OCI-LY1 (cell line): ENCODE data around the gene SKA2.

Experiments
- H2AFZ ChIP-seq: fragments of 200-600 bp; sonication (generic), shearing (Covaris generic); 2 replicates; pipeline ENCODE4 v1.6.0; 2014; ENCODE audit warnings: antibody characterized with exemption, mild to moderate bottlenecking, low read length
- H3F3A ChIP-seq: fragments of 200-600 bp; sonication (generic), shearing (Covaris generic); 2 replicates; pipeline ENCODE4 v1.6.0; 2014; ENCODE audit warnings: mild to moderate bottlenecking, antibody characterized with exemption, low read length, moderate library complexity; ENCODE audit not compliant: insufficient read depth
- H3K27ac ChIP-seq: fragments of 200-600 bp; sonication (generic); 2 replicates; pipeline ENCODE4 v1.5.1; 2014; ENCODE audit warnings: low read length, mixed run types, mild to moderate bottlenecking, low read depth; ENCODE audit not compliant: poor library complexity, severe bottlenecking
- H3K27me3 ChIP-seq: fragments of 200-600 bp; sonication (generic); 2 replicates; pipeline ENCODE4 v1.6.0; 2014; ENCODE audit warnings: antibody characterized with exemption, mild to moderate bottlenecking, low read length, moderate library complexity; ENCODE audit not compliant: insufficient read depth
- H3K36me3 ChIP-seq: fragments of 200-600 bp; sonication (generic); 2 replicates; pipeline ENCODE4 v1.6.1; 2014; ENCODE audit warnings: mild to moderate bottlenecking, antibody characterized with exemption, low read length, moderate library complexity, mixed read lengths; ENCODE audit not compliant: insufficient read depth
- H3K4me1 ChIP-seq: fragments of 200-600 bp; sonication (generic); 2 replicates; pipeline ENCODE4 v1.5.1; 2014; ENCODE audit warnings: mild to moderate bottlenecking, low read length, moderate library complexity; ENCODE audit not compliant: insufficient read depth, severe bottlenecking
- H3K4me2 ChIP-seq: fragments of 200-600 bp; sonication (generic), shearing (Covaris generic); 2 replicates; pipeline ENCODE4 v1.6.1; 2014; ENCODE audit warnings: low read length
- H3K4me3 ChIP-seq: fragments of 200-600 bp; sonication (generic); 2 replicates; pipeline ENCODE4 v1.5.1; 2014; ENCODE audit warnings: low read length, low read depth, mild to moderate bottlenecking, mixed read lengths; ENCODE audit not compliant: poor library complexity, severe bottlenecking
- H3K79me2 ChIP-seq: fragments of 200-600 bp; shearing (Covaris generic); 2 replicates; pipeline ENCODE4 v1.6.1; 2016; ENCODE audit warnings: mixed run types, low read length, mixed read lengths; ENCODE audit not compliant: insufficient read depth
- H3K9ac ChIP-seq: fragments of 200-600 bp; sonication (generic), shearing (Covaris generic); 2 replicates; pipeline ENCODE4 v1.6.1; 2014; ENCODE audit warnings: mild to moderate bottlenecking, low read length, mixed read lengths
- H3K9me2 ChIP-seq: fragments of 200-600 bp; sonication (generic), shearing (Covaris generic); 2 replicates; pipeline ENCODE4 v1.6.1; 2014; ENCODE audit warnings: low read depth, mild to moderate bottlenecking, low read length, mixed read lengths
- H3K9me3 ChIP-seq: fragments of 200-600 bp; shearing (Covaris generic); 2 replicates; pipeline ENCODE4 v1.6.1; 2014; ENCODE audit warnings: low read length, mixed read lengths
- H4K20me1 ChIP-seq: fragments of 200-600 bp; sonication (generic), shearing (Covaris generic); 2 replicates; pipeline ENCODE4 v1.6.0; 2016; ENCODE audit warnings: mild to moderate bottlenecking, low read length; ENCODE audit not compliant: insufficient read depth
- EZH2 ChIP-seq: fragments of 200-600 bp; sonication (generic), shearing (Covaris generic); IDR thresholded peaks from 2 replicates; pipeline ENCODE4 v1.8.0; 2017; ENCODE audit warnings: borderline replicate concordance, mixed run types, mild to moderate bottlenecking, antibody characterized with exemption, low read length, moderate library complexity, mixed read lengths
- TF ChIP-seq, protein P1 (sequence below): fragments of 200-600 bp; sonication (generic), shearing (Covaris generic); IDR thresholded peaks from 2 replicates; pipeline ENCODE4 v1.5.1; 2017; ENCODE audit warnings: mild to moderate bottlenecking, antibody characterized with exemption, low read length, moderate library complexity, mixed read lengths

Gene SKA2

DNA sequence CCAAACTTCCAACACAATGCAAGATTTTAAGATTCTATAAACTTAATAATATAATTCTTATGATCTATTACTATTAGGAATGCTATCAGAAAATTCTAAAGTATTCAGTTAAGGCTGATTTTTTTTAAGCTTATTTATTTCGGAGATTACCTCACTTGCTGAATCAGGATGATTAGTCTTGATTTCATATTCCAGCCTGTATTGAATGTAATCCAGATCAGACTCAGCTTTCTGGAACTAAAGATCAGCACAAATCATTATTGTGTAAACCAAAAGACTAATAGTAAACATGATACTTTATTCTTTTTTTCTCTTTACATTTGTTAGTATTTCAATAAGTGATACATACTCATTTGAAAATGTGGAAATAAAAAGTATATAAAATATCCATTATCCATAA lies 23.9 kb downstream of the SKA2 start:
- Histone ChIP-seq H3F3A (no peaks in the 10 kb centered on the region), H3K4me2 (no peak overlapping the region), H3K9me2 (no peaks in the 10 kb centered on the region), H3K27ac (no peak overlapping the region), H3K9me3 (no peaks in the 10 kb centered on the region), H2AFZ (no peak overlapping the region), H3K4me3 (no peak overlapping the region), H3K9ac (no peak overlapping the region), H4K20me1 (no peaks in the 10 kb centered on the region), H3K4me1 (no peaks in the 10 kb centered on the region), H3K79me2 (peaks cover 54% of the 10 kb centered on the region), H3K27me3 (no peaks in the 10 kb centered on the region), H3K36me3 (peaks cover 38% of the 10 kb centered on the region)
- TF ChIP-seq, protein P1, sequence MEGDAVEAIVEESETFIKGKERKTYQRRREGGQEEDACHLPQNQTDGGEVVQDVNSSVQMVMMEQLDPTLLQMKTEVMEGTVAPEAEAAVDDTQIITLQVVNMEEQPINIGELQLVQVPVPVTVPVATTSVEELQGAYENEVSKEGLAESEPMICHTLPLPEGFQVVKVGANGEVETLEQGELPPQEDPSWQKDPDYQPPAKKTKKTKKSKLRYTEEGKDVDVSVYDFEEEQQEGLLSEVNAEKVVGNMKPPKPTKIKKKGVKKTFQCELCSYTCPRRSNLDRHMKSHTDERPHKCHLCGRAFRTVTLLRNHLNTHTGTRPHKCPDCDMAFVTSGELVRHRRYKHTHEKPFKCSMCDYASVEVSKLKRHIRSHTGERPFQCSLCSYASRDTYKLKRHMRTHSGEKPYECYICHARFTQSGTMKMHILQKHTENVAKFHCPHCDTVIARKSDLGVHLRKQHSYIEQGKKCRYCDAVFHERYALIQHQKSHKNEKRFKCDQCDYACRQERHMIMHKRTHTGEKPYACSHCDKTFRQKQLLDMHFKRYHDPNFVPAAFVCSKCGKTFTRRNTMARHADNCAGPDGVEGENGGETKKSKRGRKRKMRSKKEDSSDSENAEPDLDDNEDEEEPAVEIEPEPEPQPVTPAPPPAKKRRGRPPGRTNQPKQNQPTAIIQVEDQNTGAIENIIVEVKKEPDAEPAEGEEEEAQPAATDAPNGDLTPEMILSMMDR: no peak
- TF ChIP-seq EZH2: no peak

DNA sequence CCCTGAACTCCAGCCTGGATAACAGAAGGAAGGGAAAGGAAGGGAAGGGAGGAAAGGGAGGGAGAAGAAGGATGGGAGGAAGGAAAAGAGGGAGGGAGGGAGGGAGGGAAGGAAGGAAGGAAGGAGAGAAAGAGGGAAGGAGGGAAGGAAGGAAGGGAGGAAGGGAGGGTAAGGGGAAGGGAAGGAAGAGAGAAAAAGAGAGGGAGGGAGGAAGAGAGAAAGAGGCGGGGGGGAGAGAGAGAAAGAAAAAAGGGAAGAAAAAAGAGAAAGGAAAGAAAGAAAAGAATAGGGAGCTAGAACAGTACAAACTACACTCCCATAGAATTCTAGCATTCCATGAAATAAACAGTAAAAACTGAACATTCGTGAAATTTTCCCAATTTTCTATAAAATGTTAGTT lies 25.2 kb downstream of the SKA2 start:
- no peak overlapping the region for H3K9ac ChIP-seq
- H2AFZ ChIP-seq: no peak overlapping the region
- TF ChIP-seq EZH2: no peak
- TF ChIP-seq, protein P1: no peak
- no peaks in the 10 kb centered on the region for H4K20me1 ChIP-seq
- H3K4me2 ChIP-seq: no peak overlapping the region
- no peaks in the 10 kb centered on the region for H3F3A ChIP-seq
- H3K9me2 ChIP-seq: no peaks in the 10 kb centered on the region
- H3K36me3 ChIP-seq: peaks cover 39% of the 10 kb centered on the region
- H3K27me3 ChIP-seq: no peaks in the 10 kb centered on the region
- H3K79me2 ChIP-seq: peaks cover 43% of the 10 kb centered on the region
- H3K27ac ChIP-seq: no peak overlapping the region
- H3K4me1 ChIP-seq: no peaks in the 10 kb centered on the region
- no peaks in the 10 kb centered on the region for H3K9me3 ChIP-seq
- H3K4me3 ChIP-seq: no peak overlapping the region

DNA sequence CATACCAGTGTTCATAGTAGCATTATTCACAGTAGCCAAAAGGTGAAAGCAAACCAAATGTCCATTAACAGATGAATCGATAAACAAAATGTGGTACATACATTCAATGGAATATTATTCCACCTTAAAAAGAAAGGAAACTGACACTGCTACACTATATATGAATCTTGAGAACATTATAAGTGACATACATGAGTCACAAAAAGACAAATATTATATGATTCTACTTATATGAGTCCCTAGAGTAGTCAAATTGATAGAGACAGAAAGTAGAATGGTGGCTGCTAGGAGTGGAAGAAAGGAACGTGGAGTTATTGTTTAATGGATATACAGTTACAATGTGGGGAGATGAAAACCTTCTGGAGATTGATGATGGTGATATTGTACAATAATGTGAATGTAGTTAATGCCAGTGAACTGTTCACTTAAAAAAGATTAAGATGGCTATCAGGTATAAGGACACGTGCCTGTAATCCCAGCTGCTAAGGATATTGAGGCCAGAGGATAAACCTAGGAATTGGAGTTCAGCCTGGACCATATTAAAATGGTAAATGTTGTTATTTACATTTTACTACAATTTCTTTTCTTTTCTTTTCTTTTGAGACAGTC lies 28.1 kb downstream of the SKA2 start:
- H3K36me3 ChIP-seq: peaks cover 51% of the 10 kb centered on the region
- no peak for TF ChIP-seq EZH2
- TF ChIP-seq, protein P1: no peak
- no peaks in the 10 kb centered on the region for H3K4me1 ChIP-seq
- no peak overlapping the region for H3K4me3 ChIP-seq
- H3K27me3 ChIP-seq: no peaks in the 10 kb centered on the region
- no peak overlapping the region for H2AFZ ChIP-seq
- H3F3A ChIP-seq: no peaks in the 10 kb centered on the region
- no peaks in the 10 kb centered on the region for H3K9me2 ChIP-seq
- H3K9ac ChIP-seq: no peak overlapping the region
- H4K20me1 ChIP-seq: no peaks in the 10 kb centered on the region
- H3K27ac ChIP-seq: no peak overlapping the region
- peaks cover 25% of the 10 kb centered on the region for H3K79me2 ChIP-seq
- no peak overlapping the region for H3K4me2 ChIP-seq
- no peaks in the 10 kb centered on the region for H3K9me3 ChIP-seq
